Right cardiac atrium (tissue), 5 donors: ENCODE measurements around the gene CLEC9A. TPM values are rescaled to one million over a fixed set of nuclear protein-coding genes. Genes with fewer than 3 reads are reported as not detected.
"Not testable (repeated sequence)": the region's sequence is repeated elsewhere in the genome, so short reads cannot be mapped to it uniquely, and the experiment has no call there.

Experiments
- ATAC-seq, 2 donors: fragments of 200-7000 bp; cut with Tn5 transposase; one replicate each; pipeline versions ENCODE4 v1.8.0 to v1.9.1; 2020; ENCODE audit warnings: moderate library complexity in 2 of 2, mild to moderate bottlenecking in 1 of 2
- DNase-seq, 3 donors: peaks; one replicate each; pipeline ENCODE4 v3.0.0-alpha.2; 2020
- H3K27ac ChIP-seq: one replicate; pipeline ENCODE4 v1.5.1; 2013; ENCODE audit warnings: mild to moderate bottlenecking, low read length, control low read depth, moderate library complexity
- H3K27me3 ChIP-seq: one replicate; pipeline ENCODE4 v1.6.1; 2013; ENCODE audit not compliant: control insufficient read depth, insufficient read depth
- H3K4me1 ChIP-seq: one replicate; pipeline ENCODE4 v1.6.1; 2013; ENCODE audit warnings: low read length; ENCODE audit not compliant: control insufficient read depth, insufficient read depth
- H3K4me3 ChIP-seq: one replicate; pipeline ENCODE4 v1.5.1; 2013; ENCODE audit warnings: low read length, control low read depth
- H3K9me3 ChIP-seq: one replicate; pipeline ENCODE4 v1.6.1; 2013; ENCODE audit warnings: low read length; ENCODE audit not compliant: control insufficient read depth
- WGBS: extraction: QIAGEN DNeasy Blood & Tissue Kit; methylation state at CpG from one replicate; pipeline ENCODE4 v1.1.7; 2013; 5-methylcytosine and 5-hydroxymethylcytosine counted together
- intact Hi-C, 4 donors: fragments of 100-400 bp; cut with DNase I; formaldehyde crosslinking; loops; one replicate each; pipeline versions ENCODE4 v1.11.0 to v1.14.0; 2022 to 2023
- polyA plus RNA-seq: library from polyadenylated mRNA; stranded (reverse); fragments of 200-250 nt; gene quantifications from one replicate; pipeline ENCODE4 v1.2.3, GENCODE V29; 2013
- total RNA-seq, 4 donors: library from RNA; stranded (reverse); fragmentation: NEBNext Ultra II Directional; extraction: Animal tissue kit (Norgen Biotek cat#: 25700); gene quantifications; one replicate each; pipeline ENCODE4 v1.2.1, GENCODE V29; 2021
- donor health status: healthy with polysubstance abuse.
- donor health status: DM: no; HTN: yes; CAD: no.
- donor health status: DM: no; HTN: no; CAD: no.
- donor health status: DM: no; HTN: yes; CAD: no; lungs with severe emphysema.
- donor health status: DM: yes; HTN: yes; CAD: no.

Gene CLEC9A
- total and polyA plus RNA-seq, 5 donors, result 0.26 TPM; not detected in 4

DNA sequence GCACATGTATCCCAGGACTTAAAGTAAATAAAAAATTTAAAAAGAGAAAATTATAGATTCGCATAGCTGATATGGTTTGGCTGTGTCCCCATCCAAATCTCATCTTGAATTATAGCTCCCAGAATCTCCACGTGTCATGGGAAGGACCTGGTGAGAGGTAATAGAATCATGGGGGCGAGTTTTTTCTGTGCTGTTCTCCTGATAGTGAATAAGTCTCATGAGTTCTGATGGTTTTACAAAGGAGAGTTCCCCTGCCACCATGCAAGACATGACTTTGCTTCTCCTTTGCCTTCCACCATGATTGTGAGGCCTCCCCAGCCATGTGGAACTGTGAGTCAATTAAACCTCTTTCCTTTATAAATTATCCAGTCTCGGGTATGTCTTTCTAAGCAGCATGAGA, 3.8 kb upstream of the CLEC9A start:
- intact Hi-C loops, H3K4me3 ChIP-seq, DNase-seq, H3K9me3 ChIP-seq, ATAC-seq, H3K27me3 ChIP-seq, H3K4me1 ChIP-seq, H3K27ac ChIP-seq: not testable (repeated sequence)
- 91% methylated on average over 4 of the region's 4 CpGs for WGBS

DNA sequence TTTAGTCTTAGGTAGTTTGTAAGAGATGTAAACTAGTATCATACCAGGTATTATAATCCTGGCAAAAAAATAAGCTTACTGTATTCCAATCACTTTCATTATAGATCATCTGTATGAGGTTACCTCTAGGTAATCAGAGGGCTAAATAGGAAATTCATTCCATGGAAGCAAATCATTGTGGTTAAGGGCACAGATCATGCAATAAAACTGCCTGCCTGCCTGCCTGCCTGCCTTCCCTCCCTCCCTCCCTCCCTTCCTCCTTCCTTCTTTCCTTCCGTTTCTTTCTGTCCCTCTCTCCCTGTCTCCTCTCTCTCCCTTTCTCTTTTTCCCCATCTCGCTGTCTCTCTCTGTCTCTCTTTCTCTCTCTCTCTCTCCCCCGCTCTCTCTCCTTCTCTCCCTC, 3.2 kb upstream of the CLEC9A start:
- no peak overlapping the region for H3K4me3 ChIP-seq
- 70% methylated on average over 3 of the region's 3 CpGs for WGBS
- ATAC-seq (no peak), DNase-seq (no peak)
- intact Hi-C loops, result no loop called here
- H3K4me1 ChIP-seq, result no peaks in the 10 kb centered on the region
- H3K27me3 ChIP-seq, result no peaks in the 10 kb centered on the region
- H3K27ac ChIP-seq, result no peak overlapping the region
- H3K9me3 ChIP-seq, result no peaks in the 10 kb centered on the region

DNA sequence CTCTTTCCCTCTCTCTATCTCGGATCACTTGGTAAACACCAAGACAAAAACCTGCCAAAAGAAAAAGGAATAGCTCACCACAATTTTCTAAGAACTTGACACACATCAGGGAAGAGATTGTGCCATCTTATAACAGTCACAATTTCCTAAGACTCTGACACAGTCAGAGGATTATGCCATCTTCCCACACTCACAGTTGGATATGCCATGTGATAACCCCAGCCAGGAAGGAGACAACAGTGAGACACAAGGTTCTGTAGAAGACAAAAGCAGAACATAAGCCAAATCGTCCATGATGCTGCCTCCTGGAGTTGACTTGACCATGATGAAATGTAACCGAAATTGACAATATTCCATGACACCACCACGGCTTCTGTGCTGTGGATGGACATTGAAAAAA, 2.8 kb upstream of the CLEC9A start:
- Histone ChIP-seq H3K4me3 (no peak overlapping the region), H3K27me3 (no peaks in the 10 kb centered on the region), H3K4me1 (no peaks in the 10 kb centered on the region), H3K27ac (no peak overlapping the region), H3K9me3 (no peaks in the 10 kb centered on the region)
- peak; percentile 45 to 53 for ATAC-seq
- intact Hi-C loops, result no loop called here
- no peak for DNase-seq
- 57% methylated on average over 4 of the region's 4 CpGs for WGBS

DNA sequence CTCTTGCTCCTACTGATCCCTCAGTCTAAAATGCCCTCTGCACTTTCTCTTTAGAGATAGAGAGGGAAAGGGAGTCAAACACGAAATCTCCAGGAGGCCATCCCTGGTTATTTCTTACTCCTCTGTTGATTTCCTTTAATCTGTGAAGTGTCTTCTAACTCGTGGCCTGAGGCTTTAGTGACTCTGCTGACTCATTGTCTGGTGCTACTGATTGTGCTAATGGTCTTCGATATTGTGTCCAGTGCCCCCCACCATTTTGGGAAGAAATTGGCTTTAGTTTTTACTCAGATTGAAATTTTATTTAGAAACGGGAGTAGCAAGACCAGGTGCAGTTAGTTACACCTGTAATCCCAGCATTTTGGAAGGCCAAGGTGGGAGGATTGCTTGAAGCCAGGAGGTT, 839 bp downstream of the CLEC9A start:
- no peaks in the 10 kb centered on the region for H3K27me3 ChIP-seq
- no peak overlapping the region for H3K4me3 ChIP-seq
- H3K27ac ChIP-seq, result no peak overlapping the region
- intact Hi-C loops, result loop anchor here in 1 of 4 donors (5.0 kb wide), 1 partner anchor 106 kb away; no protein-coding TSS in a partner anchor
- DNase-seq (no peak), ATAC-seq (no peak)
- H3K9me3 ChIP-seq, result no peaks in the 10 kb centered on the region
- WGBS, result 68% methylated on average over 4 of the region's 4 CpGs
- no peaks in the 10 kb centered on the region for H3K4me1 ChIP-seq

DNA sequence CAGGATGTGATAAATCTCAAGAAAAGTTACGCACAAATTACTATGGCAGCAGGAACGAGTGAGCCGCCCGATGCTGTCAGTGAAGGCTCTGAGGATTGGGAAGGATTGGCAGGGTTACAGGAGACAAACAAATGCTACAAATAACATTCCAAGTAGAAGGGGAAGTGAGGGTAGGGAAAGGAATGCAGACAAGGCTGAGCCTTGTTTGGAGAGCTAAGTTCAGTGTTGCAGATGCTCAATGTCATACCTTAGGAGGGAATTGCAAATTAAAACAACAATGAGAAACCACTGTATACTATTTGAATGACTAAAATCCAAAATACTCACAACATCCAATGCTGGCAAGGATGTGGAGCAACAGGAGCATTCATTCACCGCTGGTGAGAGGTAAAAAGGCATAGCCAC, 1.3 kb downstream of the CLEC9A start:
- no peaks in the 10 kb centered on the region for H3K27me3 ChIP-seq
- no peaks in the 10 kb centered on the region for H3K4me1 ChIP-seq
- ATAC-seq (no peak), DNase-seq (no peak)
- WGBS, result 61% methylated on average over 5 of the region's 5 CpGs
- H3K9me3 ChIP-seq, result no peaks in the 10 kb centered on the region
- H3K4me3 ChIP-seq, result no peak overlapping the region
- no peak overlapping the region for H3K27ac ChIP-seq
- intact Hi-C loops, result loop anchor here in 1 of 4 donors (5.0 kb wide), 1 partner anchor 106 kb away; no protein-coding TSS in a partner anchor

DNA sequence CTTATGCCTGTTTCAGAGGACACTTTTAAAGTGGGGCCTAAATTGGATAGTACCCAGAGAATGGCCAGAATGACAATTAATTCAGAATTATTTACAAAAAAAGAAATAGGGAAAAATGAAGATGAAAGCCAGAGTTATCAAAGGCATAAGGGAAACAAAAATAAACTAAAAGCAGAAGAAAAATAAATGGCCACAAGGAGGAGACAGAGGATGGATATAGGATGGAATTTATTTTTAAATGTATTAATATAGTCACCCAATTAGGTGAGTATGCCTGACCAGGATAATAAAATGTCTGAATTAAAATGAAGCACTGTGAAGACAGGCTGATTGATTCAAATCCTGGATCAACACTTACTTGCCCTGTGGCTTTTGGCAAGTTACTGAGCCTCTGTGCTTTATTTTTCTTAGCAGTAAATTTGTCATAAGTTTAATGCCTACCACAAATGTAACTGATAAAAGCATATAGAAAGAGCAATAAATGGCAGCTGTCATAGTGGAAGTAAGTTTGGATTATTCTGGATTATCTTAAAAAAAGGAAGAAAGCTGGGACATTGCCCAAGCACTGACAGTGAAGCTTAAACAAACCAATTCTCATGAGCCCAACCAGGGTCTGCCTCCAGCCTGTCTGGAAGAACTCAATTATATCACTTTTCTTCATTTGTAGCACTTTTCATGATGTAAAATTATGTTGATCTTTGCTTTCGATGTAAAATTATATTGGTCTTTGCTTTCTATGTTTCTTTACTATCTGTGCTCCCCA, 3.5 kb downstream of the CLEC9A start:
- Histone ChIP-seq H3K4me3 (no peak overlapping the region), H3K27me3 (no peaks in the 10 kb centered on the region), H3K9me3 (no peaks in the 10 kb centered on the region), H3K27ac (no peak overlapping the region), H3K4me1 (no peaks in the 10 kb centered on the region)
- 51% methylated on average over 1 of the region's 1 CpG for WGBS
- intact Hi-C loops, result loop anchor here in 3 of 4 donors (1.0 to 5.0 kb wide), 3 partner anchors 103 to 105 kb away; no protein-coding TSS in a partner anchor
- DNase-seq (peak in 1 of 3 donors; percentile 20), ATAC-seq (no peak)

DNA sequence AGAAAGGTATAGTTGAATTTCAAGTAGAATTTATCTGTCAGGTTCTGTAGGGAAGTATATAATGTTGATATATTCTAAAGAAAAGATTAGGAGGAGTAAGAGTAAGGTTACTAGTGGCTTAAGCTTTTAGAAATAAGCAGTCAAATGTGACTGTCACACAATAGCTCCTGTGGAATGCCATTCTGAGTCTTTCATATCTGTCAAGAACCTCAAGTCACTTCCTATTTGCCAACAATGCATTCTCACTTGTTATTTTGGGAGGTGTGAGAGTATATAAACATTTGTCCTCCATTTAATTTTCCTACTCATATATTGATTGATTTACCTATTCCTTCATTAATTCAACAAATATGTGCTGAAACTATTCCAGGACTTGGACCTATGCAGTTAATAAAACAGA, 11.7 kb downstream of the CLEC9A start:
- no peak for DNase-seq
- no peaks in the 10 kb centered on the region for H3K27me3 ChIP-seq
- no peak overlapping the region for H3K4me3 ChIP-seq
- peaks cover 1% of the 10 kb centered on the region for H3K4me1 ChIP-seq
- intact Hi-C loops, result no loop called here
- no peak overlapping the region for H3K27ac ChIP-seq
- H3K9me3 ChIP-seq, result no peaks in the 10 kb centered on the region
- no peak for ATAC-seq

DNA sequence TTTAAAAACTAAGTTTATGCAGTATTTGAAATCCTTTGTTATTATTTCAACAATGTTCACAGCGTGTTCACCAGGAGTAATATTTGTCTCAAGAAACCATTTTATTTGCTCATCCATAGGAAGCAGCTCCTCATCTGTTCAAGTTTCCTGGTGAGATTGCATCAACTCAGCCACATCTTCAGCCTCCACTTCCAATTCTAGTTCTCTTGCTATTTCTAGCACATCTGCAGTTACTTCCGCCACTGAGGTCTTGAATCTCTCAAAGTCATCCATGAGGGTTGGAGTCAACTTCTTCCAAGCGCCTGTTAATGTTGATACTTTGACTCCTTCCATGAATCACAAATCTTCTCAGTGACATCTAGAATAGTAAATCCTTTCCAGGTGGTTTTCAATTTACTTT, 18.0 kb downstream of the CLEC9A start:
- no peak overlapping the region for H3K27ac ChIP-seq
- no peaks in the 10 kb centered on the region for H3K9me3 ChIP-seq
- no peaks in the 10 kb centered on the region for H3K27me3 ChIP-seq
- no peak overlapping the region for H3K4me3 ChIP-seq
- intact Hi-C loops, result no loop called here
- ATAC-seq (no peak), DNase-seq (no peak)
- no peaks in the 10 kb centered on the region for H3K4me1 ChIP-seq
- WGBS, result 71% methylated on average over 3 of the region's 3 CpGs

DNA sequence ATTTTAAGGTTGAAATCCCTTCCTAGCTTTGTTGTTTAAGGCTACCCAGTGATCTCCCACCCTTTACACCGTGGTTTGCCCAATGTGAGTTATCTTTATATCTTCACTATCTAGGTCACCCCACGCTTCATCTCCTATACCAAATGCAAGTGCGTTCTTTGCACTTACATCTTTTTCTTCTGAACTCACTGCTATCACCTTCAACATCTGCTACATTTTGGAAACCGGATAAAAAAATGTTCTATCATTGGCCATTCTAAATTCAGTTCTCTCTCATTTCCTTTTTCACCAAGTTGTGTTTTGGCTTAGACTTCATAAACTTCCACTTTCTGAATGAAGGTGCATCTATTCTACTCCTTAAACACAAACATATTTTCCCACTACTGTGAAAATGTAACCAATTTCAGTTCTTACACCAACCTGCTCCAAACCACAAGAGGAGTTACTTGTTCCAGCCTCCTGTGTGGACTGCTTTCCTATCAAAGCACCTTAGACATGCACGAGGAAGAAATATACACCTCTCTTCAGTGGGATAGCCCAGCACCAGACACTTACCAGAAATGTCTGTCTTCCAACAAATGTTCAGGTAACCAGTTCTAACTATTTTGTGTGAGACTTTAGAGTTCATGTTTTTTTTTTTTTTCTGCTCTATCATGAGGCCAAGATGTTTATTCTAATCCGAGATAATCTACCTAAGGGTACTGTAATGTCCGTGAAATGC, 21.9 kb downstream of the CLEC9A start:
- 74% methylated on average over 7 of the region's 7 CpGs for WGBS
- DNase-seq (no peak), ATAC-seq (no peak)
- intact Hi-C loops, result no loop called here
- Histone ChIP-seq H3K27ac (no peak overlapping the region), H3K4me3 (no peak overlapping the region), H3K27me3 (no peaks in the 10 kb centered on the region), H3K9me3 (no peaks in the 10 kb centered on the region), H3K4me1 (no peaks in the 10 kb centered on the region)

DNA sequence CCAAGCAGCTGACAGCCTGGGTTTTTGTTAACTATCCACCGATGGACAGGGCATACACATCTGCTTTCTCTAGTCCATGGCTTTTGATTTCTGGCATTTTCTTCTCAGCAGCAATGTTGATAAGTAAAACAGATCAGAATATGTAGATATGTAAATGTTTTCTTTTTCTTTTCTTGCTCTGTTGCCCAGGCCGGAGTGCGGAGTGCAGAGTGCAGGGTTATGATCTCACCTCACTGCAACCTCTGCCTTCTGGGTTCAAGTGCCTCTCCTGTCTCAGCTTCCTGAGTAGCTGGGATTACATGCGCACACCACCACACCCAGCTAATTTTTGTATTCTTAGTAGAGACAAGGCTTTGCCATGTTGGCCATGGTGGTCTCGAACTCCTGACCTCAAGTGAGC, 27.9 kb downstream of the CLEC9A start:
- no peaks in the 10 kb centered on the region for H3K9me3 ChIP-seq
- no peaks in the 10 kb centered on the region for H3K27me3 ChIP-seq
- DNase-seq, result no peak
- 82% methylated on average over 5 of the region's 5 CpGs for WGBS
- H3K27ac ChIP-seq, result no peak overlapping the region
- H3K4me1 ChIP-seq, result no peaks in the 10 kb centered on the region
- H3K4me3 ChIP-seq, result no peak overlapping the region
- ATAC-seq, result no peak
- intact Hi-C loops, result no loop called here

DNA sequence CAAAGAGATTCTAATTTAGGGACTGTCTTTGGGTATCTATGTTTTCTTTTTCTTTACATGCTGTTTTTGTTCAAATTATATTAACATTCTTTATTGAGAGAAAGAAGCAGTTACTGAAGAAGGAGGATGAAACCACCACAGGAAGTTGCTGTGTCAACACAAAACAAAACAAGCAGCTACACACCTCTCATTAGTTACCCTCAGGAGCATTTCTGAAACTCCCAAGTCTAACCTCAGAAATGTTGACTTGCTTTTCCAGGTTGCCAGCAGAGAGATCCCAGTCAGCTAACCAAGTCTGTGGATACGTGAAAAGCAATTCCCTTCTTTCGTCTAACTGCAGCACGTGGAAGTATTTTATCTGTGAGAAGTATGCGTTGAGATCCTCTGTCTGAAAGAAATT, 34.8 kb downstream of the CLEC9A start:
- intact Hi-C loops, result no loop called here
- H3K4me3 ChIP-seq, result no peak overlapping the region
- no peaks in the 10 kb centered on the region for H3K27me3 ChIP-seq
- no peaks in the 10 kb centered on the region for H3K4me1 ChIP-seq
- DNase-seq (no peak), ATAC-seq (no peak)
- no peak overlapping the region for H3K27ac ChIP-seq
- H3K9me3 ChIP-seq, result no peaks in the 10 kb centered on the region
- WGBS, result 55% methylated on average over 4 of the region's 4 CpGs
